Measurements from ENCODE around the gene WNT9A.

- TF ChIP-seq USF1 (IDR thresholded peaks at IDR 0.05) (no peak), TCF12 (IDR thresholded peaks at IDR 0.05; ENCODE audit: low read depth) (0 out of 2 replicates have a peak, but pooled peaks have one; percentile 9), TEAD4 (IDR thresholded peaks at IDR 0.05) (no peak), RAD21 (IDR thresholded peaks at IDR 0.05; ENCODE audit: low read depth) (no peak), REST (IDR thresholded peaks at IDR 0.05; ENCODE audit: low read depth) (no peak), CEBPB (IDR thresholded peaks at IDR 0.05) (no peak), NFIC (IDR thresholded peaks at IDR 0.05) (no peak), MAX (IDR thresholded peaks at IDR 0.05) (no peak), FOXM1 (IDR thresholded peaks at IDR 0.05; ENCODE audit: borderline replicate concordance, low read depth) (no peak)
These were observed 33.7 kb downstream of the WNT9A start for GRCh38 chr1:227913764-227914721.
